WTC11 (cell line): ENCODE results near the gene ZNF581.

Experiments used
- CTCF ChIP-seq: fragments of 200-600 bp; IDR thresholded peaks from 2 replicates; pipeline ENCODE4 v1.8.0; 2022; ENCODE audit warnings: antibody characterized with exemption
- TF ChIP-seq, protein P1 (sequence below): sonication (generic); formaldehyde crosslinking; conservative IDR thresholded peaks from 2 replicates; pipeline ENCODE4 v1.8.1; 2022; ENCODE audit warnings: mild to moderate bottlenecking, missing genetic modification reagents

- no peak for TF ChIP-seq CTCF
- TF ChIP-seq, protein P1, sequence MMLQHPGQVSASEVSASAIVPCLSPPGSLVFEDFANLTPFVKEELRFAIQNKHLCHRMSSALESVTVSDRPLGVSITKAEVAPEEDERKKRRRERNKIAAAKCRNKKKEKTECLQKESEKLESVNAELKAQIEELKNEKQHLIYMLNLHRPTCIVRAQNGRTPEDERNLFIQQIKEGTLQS (CRISPR knock-in tag): no peak
These were observed 51.4 kb downstream of the ZNF581 start for GRCh38 chr19:55694656-55695491.
